Left ventricle myocardium inferior (tissue), 1 donor: Measurements from ENCODE around the gene COL1A2. TPM values are rescaled to one million over a fixed set of nuclear protein-coding genes. Genes with fewer than 3 reads are reported as not detected.

ENCODE experiments used
- DNase-seq: peaks from one replicate; pipeline ENCODE4 v3.0.0-alpha.2; 2020
- H3K27ac ChIP-seq: fragments of 200-600 bp; replicated peaks from 2 replicates; pipeline ENCODE4 v1.8.0; 2021
- H3K27me3 ChIP-seq: fragments of 200-600 bp; 2 replicates; pipeline ENCODE4 v1.8.0; 2021; ENCODE audit warnings: low read depth
- H3K36me3 ChIP-seq: fragments of 200-600 bp; 2 replicates; pipeline ENCODE4 v1.8.0; 2021
- H3K4me1 ChIP-seq: fragments of 200-600 bp; 2 replicates; pipeline ENCODE4 v1.8.0; 2021
- H3K4me3 ChIP-seq: fragments of 200-600 bp; 2 replicates; pipeline ENCODE4 v1.8.0; 2021; ENCODE audit warnings: mild to moderate bottlenecking, moderate library complexity
- H3K9me3 ChIP-seq: fragments of 200-600 bp; replicated peaks from 2 replicates; pipeline ENCODE4 v1.8.0; 2021
- intact Hi-C: fragments of 100-400 bp; cut with micrococcal nuclease; formaldehyde crosslinking; loops from one replicate; pipeline ENCODE4 v1.11.0; 2022
- long read RNA-seq: library from polyadenylated mRNA; unstranded; transcript quantifications from one replicate; pipeline ENCODE4 v2.0.0, GENCODE V29; 2021
- total RNA-seq: library from RNA; stranded (reverse); fragmentation: NEBNext Ultra II Directional; extraction: Animal tissue kit (Norgen Biotek cat#: 25700); gene quantifications from one replicate; pipeline ENCODE4 v1.2.1, GENCODE V29; 2021
- TF ChIP-seq, protein P1 (sequence below): fragments of 200-600 bp; IDR thresholded peaks from 2 replicates; pipeline ENCODE4 v1.8.0; 2021; ENCODE audit warnings: antibody characterized with exemption, mild to moderate bottlenecking, borderline replicate concordance
- donor health status: DM: no; HTN: yes; CAD: no; lungs with severe emphysema.

Gene COL1A2
- total RNA-seq, result 96.6 TPM
- long read RNA-seq, partial matches to known transcripts, result 68 of 311 reads
- long read RNA-seq, other reads (novel, unspliced or antisense), result 241 of 311 reads

DNA sequence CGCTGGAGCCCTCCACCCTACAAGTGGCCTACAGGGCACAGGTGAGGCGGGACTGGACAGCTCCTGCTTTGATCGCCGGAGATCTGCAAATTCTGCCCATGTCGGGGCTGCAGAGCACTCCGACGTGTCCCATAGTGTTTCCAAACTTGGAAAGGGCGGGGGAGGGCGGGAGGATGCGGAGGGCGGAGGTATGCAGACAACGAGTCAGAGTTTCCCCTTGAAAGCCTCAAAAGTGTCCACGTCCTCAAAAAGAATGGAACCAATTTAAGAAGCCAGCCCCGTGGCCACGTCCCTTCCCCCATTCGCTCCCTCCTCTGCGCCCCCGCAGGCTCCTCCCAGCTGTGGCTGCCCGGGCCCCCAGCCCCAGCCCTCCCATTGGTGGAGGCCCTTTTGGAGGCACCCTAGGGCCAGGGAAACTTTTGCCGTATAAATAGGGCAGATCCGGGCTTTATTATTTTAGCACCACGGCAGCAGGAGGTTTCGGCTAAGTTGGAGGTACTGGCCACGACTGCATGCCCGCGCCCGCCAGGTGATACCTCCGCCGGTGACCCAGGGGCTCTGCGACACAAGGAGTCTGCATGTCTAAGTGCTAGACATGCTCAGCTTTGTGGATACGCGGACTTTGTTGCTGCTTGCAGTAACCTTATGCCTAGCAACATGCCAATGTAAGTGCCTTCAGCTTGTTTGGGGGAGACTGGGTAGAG, at the start of gene COL1A2:
COL1A2 (plus strand) TSS at position 459 of the 704 bp plus-strand sequence; CDS start at position 596, 137 bp downstream.
- peaks cover 42% of the 10 kb centered on the region for H3K27me3 ChIP-seq
- DNase-seq, result peak; percentile 81
- peaks cover 34% of the 10 kb centered on the region for H3K4me1 ChIP-seq
- TF ChIP-seq, protein P1, sequence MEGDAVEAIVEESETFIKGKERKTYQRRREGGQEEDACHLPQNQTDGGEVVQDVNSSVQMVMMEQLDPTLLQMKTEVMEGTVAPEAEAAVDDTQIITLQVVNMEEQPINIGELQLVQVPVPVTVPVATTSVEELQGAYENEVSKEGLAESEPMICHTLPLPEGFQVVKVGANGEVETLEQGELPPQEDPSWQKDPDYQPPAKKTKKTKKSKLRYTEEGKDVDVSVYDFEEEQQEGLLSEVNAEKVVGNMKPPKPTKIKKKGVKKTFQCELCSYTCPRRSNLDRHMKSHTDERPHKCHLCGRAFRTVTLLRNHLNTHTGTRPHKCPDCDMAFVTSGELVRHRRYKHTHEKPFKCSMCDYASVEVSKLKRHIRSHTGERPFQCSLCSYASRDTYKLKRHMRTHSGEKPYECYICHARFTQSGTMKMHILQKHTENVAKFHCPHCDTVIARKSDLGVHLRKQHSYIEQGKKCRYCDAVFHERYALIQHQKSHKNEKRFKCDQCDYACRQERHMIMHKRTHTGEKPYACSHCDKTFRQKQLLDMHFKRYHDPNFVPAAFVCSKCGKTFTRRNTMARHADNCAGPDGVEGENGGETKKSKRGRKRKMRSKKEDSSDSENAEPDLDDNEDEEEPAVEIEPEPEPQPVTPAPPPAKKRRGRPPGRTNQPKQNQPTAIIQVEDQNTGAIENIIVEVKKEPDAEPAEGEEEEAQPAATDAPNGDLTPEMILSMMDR, result no peak
- H3K27ac ChIP-seq, result peak within 1 kb of the TSS; percentile 91
- no peaks in the 10 kb centered on the region for H3K36me3 ChIP-seq
- intact Hi-C loops, result loop anchor here (5.0 kb wide), 1 partner anchor 97 kb away; no protein-coding TSS in a partner anchor
- peak within 1 kb of the TSS; percentile 69 for H3K4me3 ChIP-seq
- no peaks in the 10 kb centered on the region for H3K9me3 ChIP-seq

- intact Hi-C loops, result no loop called here
- DNase-seq, result no peak
- Histone ChIP-seq H3K4me3 (no peak overlapping the region), H3K4me1 (no peaks in the 10 kb centered on the region), H3K9me3 (no peaks in the 10 kb centered on the region), H3K27ac (no peak overlapping the region), H3K36me3 (no peaks in the 10 kb centered on the region), H3K27me3 (no peaks in the 10 kb centered on the region)
- TF ChIP-seq, protein P1, result no peak
Measured at GRCh38 chr7:94345907-94346306, 48.8 kb upstream of the COL1A2 start.

GRCh38 chr7:94348142-94348541, 46.6 kb upstream of the COL1A2 start:
- TF ChIP-seq, protein P1, result no peak

DNA sequence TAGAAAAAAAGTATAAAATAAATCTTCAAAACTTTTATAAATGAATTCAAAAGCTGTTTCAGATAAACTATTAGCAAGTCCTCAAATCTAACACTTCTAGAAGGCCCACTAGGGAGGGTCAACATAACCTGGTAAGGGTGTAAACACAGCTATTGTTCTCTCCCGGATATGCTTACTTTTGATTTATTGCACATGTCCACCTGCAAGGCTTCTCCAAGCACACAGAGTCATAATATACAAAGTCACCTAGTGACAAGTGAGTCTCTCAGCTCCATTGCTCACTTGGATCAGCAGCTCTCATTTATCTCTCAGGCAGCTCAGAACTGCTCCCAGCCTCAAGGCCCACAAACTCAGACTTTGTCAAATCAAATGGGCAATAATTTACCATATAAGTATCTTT, 44.0 kb upstream of the COL1A2 start:
- H3K4me3 ChIP-seq, result no peak overlapping the region
- TF ChIP-seq, protein P1, result no peak
- H3K27ac ChIP-seq, result no peak overlapping the region
- no peaks in the 10 kb centered on the region for H3K9me3 ChIP-seq
- no peaks in the 10 kb centered on the region for H3K36me3 ChIP-seq
- intact Hi-C loops, result no loop called here
- no peak for DNase-seq
- H3K4me1 ChIP-seq, result no peaks in the 10 kb centered on the region
- no peaks in the 10 kb centered on the region for H3K27me3 ChIP-seq

More at GRCh38 chr7:94348142-94348541, 46.6 kb upstream of the COL1A2 start:
- Histone ChIP-seq H3K4me1 (no peaks in the 10 kb centered on the region), H3K27me3 (no peaks in the 10 kb centered on the region), H3K27ac (peak overlapping the region; percentile 57), H3K36me3 (no peaks in the 10 kb centered on the region), H3K9me3 (no peaks in the 10 kb centered on the region), H3K4me3 (no peak overlapping the region)
- intact Hi-C loops, result no loop called here
- no peak for DNase-seq

DNA sequence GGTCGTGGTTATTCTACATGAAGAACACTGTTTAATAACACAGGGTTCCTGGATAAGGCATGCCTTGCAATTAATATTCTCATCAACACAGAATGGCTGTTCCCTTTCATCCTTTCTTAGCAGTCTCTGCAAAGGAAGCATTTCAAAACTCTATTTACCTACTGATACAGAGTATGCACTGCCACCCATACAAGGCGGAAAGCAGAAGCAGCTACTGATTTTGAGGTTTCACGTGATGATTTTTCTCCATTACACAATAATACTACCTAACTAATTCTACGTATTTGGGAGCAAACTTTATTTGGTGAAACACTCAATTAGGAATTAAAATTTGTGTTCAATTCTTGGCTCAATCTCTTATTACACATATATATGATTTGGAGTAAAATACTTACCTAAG, 43.0 kb upstream of the COL1A2 start:
- Histone ChIP-seq H3K4me1 (no peaks in the 10 kb centered on the region), H3K27ac (no peak overlapping the region), H3K9me3 (no peaks in the 10 kb centered on the region), H3K36me3 (no peaks in the 10 kb centered on the region), H3K4me3 (no peak overlapping the region), H3K27me3 (no peaks in the 10 kb centered on the region)
- TF ChIP-seq, protein P1, result no peak
- intact Hi-C loops, result no loop called here
- no peak for DNase-seq
